Endothelial cell of umbilical vein (primary cell): ENCODE data around the gene CARD11. TPM values are rescaled to one million over a fixed set of nuclear protein-coding genes. Genes with fewer than 3 reads are reported as not detected.

Experiments used
- BruUV-seq: library from RNA; stranded (reverse); fragments of 400-500 nt; replicated peaks from 2 replicates; lab custom pipeline; 2021; lab: Mats Ljungman, UMichigan
- CTCF ChIA-PET: fragments of 300-600, 350-600 bp; sonication (Branson Sonifier 250); formaldehyde crosslinking; loops from one replicate; lab custom pipeline; 2021; ENCODE audit warnings: antibody characterized with exemption, inconsistent platforms; lab: Charles Lee
- POLR2A ChIA-PET: fragments of 300-600, 350-600 bp; sonication (Branson Sonifier 250); formaldehyde crosslinking; loops from one replicate; lab custom pipeline; 2021; ENCODE audit warnings: antibody characterized with exemption, inconsistent platforms; lab: Charles Lee
- DNase-seq: peaks from one replicate; pipeline ENCODE4 v3.0.0-alpha.2; 2011; ENCODE audit warnings: low read depth, low spot score
- FAIRE-seq: peaks from 2 replicates; lab custom pipeline; 2011; peaks lifted over from hg19 to GRCh38; lab: Jason Lieb, UNC
- H2AFZ ChIP-seq: 2 replicates; pipeline ENCODE4 v1.6.0; 2012; ENCODE audit warnings: low read depth, low read length, control low read depth, inconsistent platforms
- H3K27ac ChIP-seq: 2 replicates; pipeline ENCODE4 v1.5.1; 2011; ENCODE audit warnings: low read depth, mild to moderate bottlenecking, control low read depth, low read length, moderate library complexity; ENCODE audit not compliant: insufficient read depth
- H3K27me3 ChIP-seq, 2 experiments: 2 replicates each; pipeline versions ENCODE4 v1.6.0 to v1.6.1; 2011; ENCODE audit warnings: low read length in 2 of 2, mixed read lengths in 1 of 2; ENCODE audit not compliant: control insufficient read depth in 2 of 2, insufficient read depth in 2 of 2
- H3K36me3 ChIP-seq, 2 experiments: 2 replicates in 1 of 2; 3 replicates in 1 of 2; pipeline ENCODE4 v1.5.1; 2011; ENCODE audit warnings: low read length in 2 of 2, mild to moderate bottlenecking in 1 of 2, moderate library complexity in 1 of 2; ENCODE audit not compliant: control insufficient read depth in 2 of 2, insufficient read depth in 2 of 2; ENCODE audit errors: extremely low read depth in 1 of 2
- H3K4me1 ChIP-seq: 3 replicates; pipeline ENCODE4 v1.5.1; 2011; ENCODE audit warnings: mild to moderate bottlenecking, low read length; ENCODE audit not compliant: control insufficient read depth, insufficient read depth; ENCODE audit errors: extremely low read depth
- H3K4me2 ChIP-seq: 2 replicates; pipeline ENCODE4 v1.6.1; 2011; ENCODE audit warnings: low read length, control low read depth, mixed read lengths; ENCODE audit not compliant: insufficient read depth
- H3K4me3 ChIP-seq, 3 experiments: fragments of 200-600 bp in 1 of 3; sonication (generic), shearing (Covaris generic) in 1 of 3; replicated peaks in 1 of 3; 2 replicates each; pipeline ENCODE4 v1.5.1; 2011 to 2016; ENCODE audit warnings: control low read depth in 3 of 3, low read length in 3 of 3, mild to moderate bottlenecking in 2 of 3, inconsistent platforms in 1 of 3, low read depth in 1 of 3, moderate library complexity in 1 of 3; ENCODE audit not compliant: insufficient read depth in 1 of 3
- H3K79me2 ChIP-seq: 2 replicates; pipeline ENCODE4 v1.6.0; 2012; ENCODE audit warnings: low read length, inconsistent platforms; ENCODE audit not compliant: control insufficient read depth, insufficient read depth
- H3K9ac ChIP-seq: replicated peaks from 2 replicates; pipeline ENCODE3; 2011; ENCODE audit warnings: low read length, control low read depth; ENCODE audit not compliant: insufficient read depth; ENCODE audit errors: extremely low read depth
- H3K9me1 ChIP-seq: replicated peaks from 3 replicates; pipeline ENCODE4 v1.6.0; 2011; ENCODE audit warnings: mild to moderate bottlenecking, low read length; ENCODE audit not compliant: control insufficient read depth, insufficient read depth; ENCODE audit errors: extremely low read depth
- H3K9me3 ChIP-seq: replicated peaks from 2 replicates; pipeline ENCODE4 v1.5.1; 2012; ENCODE audit warnings: low read length, inconsistent platforms; ENCODE audit not compliant: control insufficient read depth, insufficient read depth
- H4K20me1 ChIP-seq: replicated peaks from 2 replicates; pipeline ENCODE3; 2011; ENCODE audit warnings: mild to moderate bottlenecking, low read length; ENCODE audit not compliant: control insufficient read depth, insufficient read depth; ENCODE audit errors: extremely low read depth
- EZH2 ChIP-seq: IDR thresholded peaks from 2 replicates; pipeline ENCODE4 v1.6.1; 2012; ENCODE audit warnings: borderline replicate concordance, low read depth, mild to moderate bottlenecking, moderate library complexity, low read length, inconsistent platforms; ENCODE audit not compliant: severe bottlenecking
- FOS ChIP-seq: IDR thresholded peaks from 2 replicates; pipeline ENCODE4 v1.6.1; 2011; ENCODE audit warnings: mild to moderate bottlenecking, low read length, moderate library complexity, borderline replicate concordance; ENCODE audit not compliant: insufficient read depth
- MYC ChIP-seq: IDR thresholded peaks from one replicate; pipeline ENCODE4 v1.6.1; 2011; ENCODE audit warnings: mild to moderate bottlenecking, low read depth, low read length
- POLR2A ChIP-seq: IDR thresholded peaks from 2 replicates; pipeline ENCODE4 v1.6.1; 2012; ENCODE audit warnings: low read depth, mild to moderate bottlenecking, control low read depth, low read length
- POLR2AphosphoS5 ChIP-seq: IDR thresholded peaks from 2 replicates; pipeline ENCODE4 v1.6.1; 2012; ENCODE audit warnings: low read depth, mild to moderate bottlenecking, control low read depth, low read length, moderate library complexity; ENCODE audit not compliant: insufficient read depth
- dilution Hi-C: fragments of 300-500 bp; cut with MboI; formaldehyde crosslinking; loops from one replicate; pipeline ENCODE4 v1.15.0; 2019; ENCODE audit warnings: low sequenced_read_pairs; ENCODE audit not compliant: extremely low pct_ligation_motif_present
- intact Hi-C: fragments of 100-400 bp; cut with micrococcal nuclease; formaldehyde crosslinking; loops from one replicate; pipeline ENCODE4 v1.10.0; 2022
- polyA plus RNA-seq, 4 experiments: library from polyadenylated mRNA; depleted of rRNA in 3 of 4; stranded (reverse) in 3 of 4; unstranded in 1 of 4; fragments of >200 nt; gene quantifications; 2 replicates each; pipeline versions ENCODE4 v1.2.1 to v1.2.3, GENCODE V29; 2011 to 2012; ENCODE audit warnings: missing spikeins in 1 of 4
- total RNA-seq: library from RNA; stranded (reverse); gene quantifications from 2 replicates; pipeline ENCODE4 v1.2.3, GENCODE V29; 2021
- TF ChIP-seq, protein P1 (sequence below), 2 donors: IDR thresholded peaks; 1 replicate in 1 of 2; 2 replicates in 1 of 2; pipeline ENCODE4 v1.5.1; 2011; ENCODE audit warnings: low read length in 2 of 2, mild to moderate bottlenecking in 2 of 2, moderate library complexity in 2 of 2, control low read depth in 1 of 2, inconsistent platforms in 1 of 2, low read depth in 1 of 2; ENCODE audit not compliant: insufficient read depth in 1 of 2; ENCODE audit errors: extremely low read depth in 1 of 2
- TF ChIP-seq, protein P2 (sequence below): IDR thresholded peaks from 2 replicates; pipeline ENCODE4 v1.6.1; 2011; ENCODE audit not compliant: insufficient read depth, insufficient read length

The CARD11 gene
- total and polyA plus RNA-seq, 2 donors (not counting 3 experiments of a cell fraction or from before 2014, with no cell fraction given): 20.4 to 41.8 TPM

DNA sequence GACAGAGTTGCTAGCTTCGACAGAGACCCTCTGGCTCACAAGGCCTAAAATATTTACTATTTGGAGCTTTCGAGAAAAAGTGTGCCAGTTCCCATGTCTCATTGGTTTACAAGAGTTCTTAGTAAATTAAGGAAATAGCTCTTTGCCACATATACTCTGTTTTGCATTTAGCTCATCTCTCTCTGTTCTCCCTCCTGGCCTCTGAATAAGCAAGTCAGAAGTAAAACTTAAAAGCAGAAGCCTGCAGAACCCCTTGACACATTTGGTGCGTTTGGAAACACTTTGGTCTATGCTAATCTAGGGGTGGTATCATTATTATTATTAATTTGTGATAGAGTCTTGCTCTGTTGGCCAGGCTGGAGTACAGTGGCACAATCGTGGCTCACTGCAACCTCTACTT, 6.4 kb downstream of the CARD11 start:
- TF ChIP-seq POLR2A (no peak), FOS (no peak), MYC (no peak), EZH2 (no peak), POLR2AphosphoS5 (no peak)
- TF ChIP-seq, protein P1, sequence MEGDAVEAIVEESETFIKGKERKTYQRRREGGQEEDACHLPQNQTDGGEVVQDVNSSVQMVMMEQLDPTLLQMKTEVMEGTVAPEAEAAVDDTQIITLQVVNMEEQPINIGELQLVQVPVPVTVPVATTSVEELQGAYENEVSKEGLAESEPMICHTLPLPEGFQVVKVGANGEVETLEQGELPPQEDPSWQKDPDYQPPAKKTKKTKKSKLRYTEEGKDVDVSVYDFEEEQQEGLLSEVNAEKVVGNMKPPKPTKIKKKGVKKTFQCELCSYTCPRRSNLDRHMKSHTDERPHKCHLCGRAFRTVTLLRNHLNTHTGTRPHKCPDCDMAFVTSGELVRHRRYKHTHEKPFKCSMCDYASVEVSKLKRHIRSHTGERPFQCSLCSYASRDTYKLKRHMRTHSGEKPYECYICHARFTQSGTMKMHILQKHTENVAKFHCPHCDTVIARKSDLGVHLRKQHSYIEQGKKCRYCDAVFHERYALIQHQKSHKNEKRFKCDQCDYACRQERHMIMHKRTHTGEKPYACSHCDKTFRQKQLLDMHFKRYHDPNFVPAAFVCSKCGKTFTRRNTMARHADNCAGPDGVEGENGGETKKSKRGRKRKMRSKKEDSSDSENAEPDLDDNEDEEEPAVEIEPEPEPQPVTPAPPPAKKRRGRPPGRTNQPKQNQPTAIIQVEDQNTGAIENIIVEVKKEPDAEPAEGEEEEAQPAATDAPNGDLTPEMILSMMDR (IDR thresholded peaks at IDR 0.05; ENCODE audit: extremely low read depth in 1 of 2, insufficient read depth in 1 of 2, low read depth in 1 of 2, low read length in 2 of 2): no peak
- Histone ChIP-seq H3K79me2 (peaks cover 30% of the 10 kb centered on the region), H3K9me3 (no peaks in the 10 kb centered on the region), H3K36me3 (no peaks in the 10 kb centered on the region), H2AFZ (no peak overlapping the region), H3K4me1 (no peaks in the 10 kb centered on the region), H3K27me3 (no peaks in the 10 kb centered on the region), H3K4me3 (no peak overlapping the region), H4K20me1 (no peaks in the 10 kb centered on the region), H3K27ac (no peak overlapping the region), H3K4me2 (no peak overlapping the region), H3K9me1 (no peaks in the 10 kb centered on the region), H3K9ac (no peak overlapping the region)
- no TSS peak for BruUV-seq
- ChIA-PET CTCF (interaction anchor here (1.1 kb wide), 1 partner anchor 9 kb away, joined by 3 read pairs; no protein-coding TSS in a partner anchor), POLR2A (no interaction called here)
- DNase-seq: no peak
- dilution Hi-C loops (no loop called here), intact Hi-C loops (no loop called here)
- FAIRE-seq: no peak

DNA sequence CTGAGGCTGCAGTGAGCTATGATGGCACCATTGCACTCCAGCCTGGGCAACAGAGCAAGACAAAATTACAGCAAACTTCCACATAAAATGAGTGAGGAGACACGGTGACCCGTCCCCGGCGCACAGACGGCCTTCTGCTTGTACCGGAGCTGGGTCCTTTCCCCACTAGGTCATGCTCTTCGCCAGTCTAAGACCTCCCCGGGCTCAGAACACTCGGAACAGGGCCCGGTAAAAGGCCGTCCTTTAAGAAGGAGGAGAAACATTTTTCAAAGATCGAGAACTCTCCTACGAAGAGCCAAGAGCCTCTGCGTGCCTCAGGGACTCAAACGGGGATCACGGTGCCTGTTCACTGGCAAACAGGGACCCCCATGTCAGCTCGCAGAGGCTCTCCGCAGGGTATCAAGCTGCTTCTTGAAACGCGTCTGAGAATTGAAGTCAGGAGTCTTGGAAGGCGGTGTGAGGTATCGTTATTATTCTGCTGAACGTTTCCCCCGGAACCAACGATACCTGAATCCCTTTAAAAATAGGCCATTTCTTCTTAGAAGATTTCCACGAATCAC, 9.0 kb downstream of the CARD11 start:
- intact Hi-C loops (no loop called here), dilution Hi-C loops (no loop called here)
- TF ChIP-seq, protein P2, sequence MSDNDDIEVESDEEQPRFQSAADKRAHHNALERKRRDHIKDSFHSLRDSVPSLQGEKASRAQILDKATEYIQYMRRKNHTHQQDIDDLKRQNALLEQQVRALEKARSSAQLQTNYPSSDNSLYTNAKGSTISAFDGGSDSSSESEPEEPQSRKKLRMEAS: no peak
- H3K27ac ChIP-seq: no peak overlapping the region
- no peak for FAIRE-seq
- H4K20me1 ChIP-seq: no peaks in the 10 kb centered on the region
- no peaks in the 10 kb centered on the region for H3K4me1 ChIP-seq
- ChIA-PET POLR2A (no interaction called here), CTCF (interaction anchor here (0.6 kb wide), 1 partner anchor 9 kb away, joined by 4 read pairs; the partner anchor contains the start of gene CARD11)
- no peak overlapping the region for H3K4me3 ChIP-seq
- BruUV-seq: no TSS peak
- DNase-seq: no peak
- H3K36me3 ChIP-seq: no peaks in the 10 kb centered on the region
- no peaks in the 10 kb centered on the region for H3K9me1 ChIP-seq
- H3K4me2 ChIP-seq: no peak overlapping the region
- no peak overlapping the region for H2AFZ ChIP-seq
- H3K9me3 ChIP-seq: no peaks in the 10 kb centered on the region
- H3K27me3 ChIP-seq: no peaks in the 10 kb centered on the region
- H3K9ac ChIP-seq: no peak overlapping the region
- H3K79me2 ChIP-seq: peaks cover 15% of the 10 kb centered on the region
